BJ (cell line): ENCODE results near the gene NNAT. TPM values are rescaled to one million over a fixed set of nuclear protein-coding genes. Genes with fewer than 3 reads are reported as not detected.
"Not testable (repeated sequence)": the region's sequence is repeated elsewhere in the genome, so short reads cannot be mapped to it uniquely, and the experiment has no call there.

Source experiments
- CTCF ChIA-PET: fragments of 350-600 bp; formaldehyde crosslinking; extraction: SDS; loops from one replicate; lab custom pipeline; 2021; ENCODE audit warnings: antibody characterized with exemption, inconsistent platforms; lab: Yijun Ruan, JAX
- POLR2A ChIA-PET: fragments of 300-600 bp; sonication (Branson Sonifier 250); formaldehyde crosslinking; extraction: SDS; loops from one replicate; lab custom pipeline; 2021; ENCODE audit warnings: antibody characterized with exemption; lab: Charles Lee
- DNase-seq: peaks from one replicate; pipeline ENCODE4 v3.0.0-alpha.2; 2011; ENCODE audit warnings: low read depth
- H3K27me3 ChIP-seq: 2 replicates; pipeline ENCODE4 v1.6.0; 2011; ENCODE audit warnings: low read length; ENCODE audit not compliant: control insufficient read depth, insufficient read depth
- H3K36me3 ChIP-seq: 2 replicates; pipeline ENCODE4 v1.5.1; 2011; ENCODE audit warnings: low read length; ENCODE audit not compliant: control insufficient read depth, insufficient read depth
- H3K4me3 ChIP-seq: 2 replicates; pipeline ENCODE4 v1.5.1; 2011; ENCODE audit warnings: low read depth, mild to moderate bottlenecking, control low read depth, low read length
- CTCF ChIP-seq: IDR thresholded peaks from 2 replicates; pipeline ENCODE4 v1.5.1; 2011; ENCODE audit warnings: low read depth, mild to moderate bottlenecking, control low read depth, inconsistent platforms, low read length, moderate library complexity; ENCODE audit not compliant: insufficient read depth
- polyA plus RNA-seq: library from polyadenylated mRNA; depleted of rRNA; stranded (reverse); fragments of >200 nt; gene quantifications from 2 replicates; pipeline ENCODE4 v1.2.3, GENCODE V29; 2011

Gene NNAT
- polyA plus RNA-seq, 1 experiment = not detected

- Histone ChIP-seq H3K4me3 (no peak overlapping the region), H3K27me3 (no peaks in the 10 kb centered on the region), H3K36me3 (no peaks in the 10 kb centered on the region)
- peak; percentile 66 for TF ChIP-seq CTCF
- DNase-seq = no peak
- POLR2A ChIA-PET = no interaction called here
- CTCF ChIA-PET = interaction anchor here (0.6 to 1.7 kb wide), 9 partner anchors 10 to 352 kb away, joined by 3 to 5 read pairs (median 4); no protein-coding TSS in a partner anchor
Measured at GRCh38 chr20:37543828-37544227, 22.8 kb downstream of the NNAT start.

GRCh38 chr20:37544386-37544785, 23.3 kb downstream of the NNAT start:
- DNase-seq = no peak
- H3K4me3 ChIP-seq = no peak overlapping the region
- ChIA-PET POLR2A (no interaction called here), CTCF (interaction anchor here (0.6 to 1.7 kb wide), 9 partner anchors 10 to 352 kb away, joined by 3 to 5 read pairs (median 4); no protein-coding TSS in a partner anchor)
- no peak for TF ChIP-seq CTCF
- H3K36me3 ChIP-seq = no peaks in the 10 kb centered on the region
- no peaks in the 10 kb centered on the region for H3K27me3 ChIP-seq

GRCh38 chr20:37545516-37545915, 24.5 kb downstream of the NNAT start:
- H3K4me3 ChIP-seq = no peak overlapping the region
- POLR2A ChIA-PET = no interaction called here
- H3K27me3 ChIP-seq = no peaks in the 10 kb centered on the region
- CTCF ChIA-PET = interaction anchor here (0.8 kb wide), 1 partner anchor 865 kb away, joined by 3 read pairs; no protein-coding TSS in a partner anchor
- no peak for DNase-seq
- H3K36me3 ChIP-seq = no peaks in the 10 kb centered on the region
- no peak for TF ChIP-seq CTCF

- POLR2A ChIA-PET = no interaction called here
- no peak for TF ChIP-seq CTCF
- CTCF ChIA-PET = interaction anchor here (0.6 to 1.5 kb wide), 2 partner anchors 17 to 24 kb away, joined by 3 to 4 read pairs; no protein-coding TSS in a partner anchor
Measured at GRCh38 chr20:37547912-37548311, 26.9 kb downstream of the NNAT start.

GRCh38 chr20:37550101-37550920, 29.3 kb downstream of the NNAT start:
- H3K4me3 ChIP-seq, POLR2A ChIA-PET, H3K27me3 ChIP-seq, DNase-seq, H3K36me3 ChIP-seq: not testable (repeated sequence)
- CTCF ChIA-PET = interaction anchor here (0.6 kb wide), 1 partner anchor 563 kb away, joined by 3 read pairs; no protein-coding TSS in a partner anchor

More at GRCh38 chr20:37547912-37548311, 26.9 kb downstream of the NNAT start:
- no peaks in the 10 kb centered on the region; the same call in 1 of the 2 replicates for H3K27me3 ChIP-seq
- H3K36me3 ChIP-seq = no peaks in the 10 kb centered on the region
- no peak for DNase-seq
- H3K4me3 ChIP-seq = no peak overlapping the region

GRCh38 chr20:37551660-37552059, 30.6 kb downstream of the NNAT start:
- H3K36me3 ChIP-seq, POLR2A ChIA-PET, H3K4me3 ChIP-seq, DNase-seq, H3K27me3 ChIP-seq: not testable (repeated sequence)
- CTCF ChIA-PET = interaction anchor here (0.5 to 1.2 kb wide), 3 partner anchors 13 to 360 kb away, joined by 3 to 4 read pairs (median 3); no protein-coding TSS in a partner anchor
